ENCODE measurements around the gene CCDC24.

The CCDC24 gene

GRCh38 chr1:43991476-43992231 is at the start of gene CCDC24:
TSS of gene CCDC24 (plus strand) at chr1:43991599. CDS start at chr1:43991879, 280 bp downstream.
- peak; percentile 91 for DNase-seq (ENCODE audit: low read depth)

GRCh38 chr1:43942411-43942810 is 49.0 kb upstream of the CCDC24 start:
- no peak for DNase-seq (ENCODE audit: low read depth)

GRCh38 chr1:43944860-43945259 is 46.5 kb upstream of the CCDC24 start:
- no peak for DNase-seq (ENCODE audit: low read depth)

GRCh38 chr1:43945674-43946235 is 45.6 kb upstream of the CCDC24 start:
- DNase-seq (ENCODE audit: low read depth): no peak

DNA sequence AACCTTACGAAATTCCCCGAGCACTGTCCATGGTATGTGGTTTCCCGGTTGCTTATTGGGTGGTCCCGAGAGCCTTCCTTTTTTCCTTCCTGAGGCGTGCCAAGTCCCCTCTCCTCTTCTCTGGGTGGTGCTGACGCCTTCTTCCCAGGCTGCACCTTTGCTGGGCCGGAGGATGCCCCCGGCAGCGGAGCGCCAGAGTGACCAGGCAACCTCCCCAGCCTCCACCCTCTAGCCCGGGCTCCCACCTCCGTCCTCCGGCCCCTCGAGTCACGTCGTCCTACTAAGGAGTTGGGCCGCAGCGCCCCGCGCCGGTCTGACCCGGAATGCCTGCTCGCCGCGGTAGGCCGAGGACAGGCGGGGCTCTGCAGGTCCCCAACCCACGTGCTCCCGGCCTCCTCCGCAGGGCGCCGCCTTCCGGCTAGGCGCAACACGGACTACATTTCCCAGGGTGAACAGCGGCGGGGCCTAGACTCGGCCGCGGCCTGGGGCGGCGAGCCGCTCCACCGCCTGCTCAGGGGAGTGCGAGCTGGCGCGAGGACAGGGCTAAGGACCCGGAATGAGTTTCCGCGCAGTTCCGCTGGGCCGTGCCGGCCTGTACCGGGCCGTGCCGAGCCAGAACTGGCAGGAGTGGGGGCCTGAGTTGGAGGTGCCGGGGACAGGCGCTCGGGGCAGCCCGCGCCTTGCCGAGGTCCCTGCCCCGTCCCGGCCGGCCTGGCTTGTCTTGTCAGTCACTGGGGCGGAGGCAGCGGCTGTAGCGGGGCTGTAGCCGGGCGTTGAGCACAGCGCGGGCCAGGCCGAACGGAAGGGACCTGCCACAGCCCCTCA is 45.0 kb upstream of the CCDC24 start, which contains the start of gene IPO13:
Gene IPO13, plus strand, starts transcription at position 715 of the 825 bp plus-strand sequence. CDS start 651 bp downstream, outside the sequence.
- DNase-seq (ENCODE audit: low read depth): peak; percentile 93

- DNase-seq (ENCODE audit: low read depth): no peak
These were observed 44.1 kb upstream of the CCDC24 start for GRCh38 chr1:43947061-43947873.

DNA sequence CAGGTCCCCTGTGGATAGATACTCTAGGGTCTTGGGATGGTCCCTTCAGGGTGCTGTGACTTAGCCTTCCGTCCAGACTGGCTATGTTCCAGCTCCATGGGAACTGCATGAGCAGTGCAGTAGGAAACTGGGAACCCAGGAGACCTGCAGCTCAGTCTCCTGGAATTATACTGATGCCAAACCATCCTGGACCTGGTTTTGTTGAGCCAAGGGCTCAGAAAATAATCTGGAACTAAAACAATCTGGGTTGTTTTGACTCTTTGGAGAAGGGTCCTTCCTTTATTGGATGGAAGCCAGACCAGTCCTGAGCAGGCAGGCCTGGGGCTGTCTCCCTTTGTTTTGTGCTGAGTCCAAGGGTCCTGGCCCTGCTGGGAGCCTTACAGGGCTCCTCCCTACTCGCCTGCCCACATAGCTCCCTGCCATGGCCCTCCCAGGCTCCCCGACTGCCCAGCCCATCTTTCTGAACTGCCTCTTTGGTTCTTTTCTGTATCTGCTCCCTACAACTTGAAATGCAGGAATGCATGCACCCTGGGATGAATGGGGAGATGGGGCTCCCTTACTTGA is 43.4 kb upstream of the CCDC24 start:
- peak; percentile 31 for DNase-seq (ENCODE audit: low read depth)

GRCh38 chr1:43949678-43950077 is 41.7 kb upstream of the CCDC24 start:
- no peak for DNase-seq (ENCODE audit: low read depth)

DNA sequence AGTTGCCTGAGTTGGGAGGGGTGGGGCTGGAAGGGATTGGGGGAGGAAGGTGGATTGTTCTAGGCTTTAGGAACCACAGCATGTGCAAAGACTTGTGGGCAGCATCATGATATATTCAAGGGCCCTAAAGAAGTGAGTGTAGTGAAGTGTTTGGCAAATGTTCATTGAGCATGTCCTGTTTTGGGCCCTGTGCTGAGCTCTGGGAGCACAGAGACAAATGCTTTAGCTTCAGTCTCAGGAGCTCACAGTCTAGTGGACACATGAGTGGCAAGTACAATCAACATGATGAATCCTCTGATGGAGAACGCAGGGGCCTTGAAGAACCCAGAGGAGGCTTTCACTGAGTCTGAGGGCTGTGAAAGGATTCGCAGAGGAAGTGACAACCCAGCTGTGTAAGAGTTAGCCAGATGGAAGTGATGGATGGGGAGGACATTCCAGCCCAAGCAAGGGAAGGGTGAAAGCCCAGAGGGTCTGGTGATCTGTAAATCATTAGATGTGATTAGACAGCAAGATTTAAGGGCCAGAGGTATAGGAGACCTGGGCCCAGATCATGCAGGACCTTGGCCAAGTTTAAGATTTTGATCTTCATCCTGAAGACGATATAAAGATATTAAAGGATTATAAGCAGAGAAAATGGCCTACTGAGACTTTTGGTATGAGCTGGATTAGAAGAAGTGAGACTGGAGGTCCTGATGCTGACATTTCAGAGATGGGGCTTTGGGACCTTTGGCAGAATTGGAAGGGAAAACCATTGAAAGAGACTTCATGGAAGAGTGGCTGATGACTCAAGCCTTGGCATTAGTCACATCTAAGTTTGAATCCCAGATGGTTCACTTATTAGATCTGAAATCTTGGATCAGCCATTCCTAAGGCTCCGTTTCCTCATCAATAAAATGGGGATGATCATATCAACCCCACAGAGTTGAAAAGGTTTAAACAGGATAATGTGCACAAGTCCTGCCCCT is 40.1 kb upstream of the CCDC24 start:
- DNase-seq (ENCODE audit: low read depth): no peak

- DNase-seq (ENCODE audit: low read depth): no peak
These were observed 38.6 kb upstream of the CCDC24 start for GRCh38 chr1:43952731-43953346.

DNA sequence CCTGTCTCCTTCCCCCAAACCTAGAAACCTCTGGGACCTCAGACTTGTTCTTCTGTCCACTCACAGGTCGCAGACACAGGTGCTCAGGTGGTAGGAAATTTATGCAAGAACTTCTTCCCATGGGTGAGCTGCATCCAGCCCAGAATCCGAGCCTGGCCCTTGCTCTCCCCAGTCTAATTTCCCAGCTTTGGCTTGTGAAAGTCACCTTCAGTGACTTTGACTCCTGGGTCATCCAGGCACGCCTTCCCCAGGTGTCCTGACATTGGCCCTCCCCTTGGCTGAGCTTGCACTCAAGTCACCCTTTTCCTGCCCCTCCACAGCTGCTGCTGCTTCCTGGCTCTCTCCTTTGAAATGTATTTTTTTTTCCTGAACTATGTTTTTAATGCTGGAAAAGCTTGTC is 38.0 kb upstream of the CCDC24 start:
- DNase-seq (ENCODE audit: low read depth): no peak

- DNase-seq (ENCODE audit: low read depth): no peak
These were observed 37.4 kb upstream of the CCDC24 start for GRCh38 chr1:43954036-43954435.

- DNase-seq (ENCODE audit: low read depth): no peak
These were observed 35.2 kb upstream of the CCDC24 start for GRCh38 chr1:43956234-43956633.

GRCh38 chr1:43957407-43958040 is 33.9 kb upstream of the CCDC24 start:
- DNase-seq (ENCODE audit: low read depth): no peak

DNA sequence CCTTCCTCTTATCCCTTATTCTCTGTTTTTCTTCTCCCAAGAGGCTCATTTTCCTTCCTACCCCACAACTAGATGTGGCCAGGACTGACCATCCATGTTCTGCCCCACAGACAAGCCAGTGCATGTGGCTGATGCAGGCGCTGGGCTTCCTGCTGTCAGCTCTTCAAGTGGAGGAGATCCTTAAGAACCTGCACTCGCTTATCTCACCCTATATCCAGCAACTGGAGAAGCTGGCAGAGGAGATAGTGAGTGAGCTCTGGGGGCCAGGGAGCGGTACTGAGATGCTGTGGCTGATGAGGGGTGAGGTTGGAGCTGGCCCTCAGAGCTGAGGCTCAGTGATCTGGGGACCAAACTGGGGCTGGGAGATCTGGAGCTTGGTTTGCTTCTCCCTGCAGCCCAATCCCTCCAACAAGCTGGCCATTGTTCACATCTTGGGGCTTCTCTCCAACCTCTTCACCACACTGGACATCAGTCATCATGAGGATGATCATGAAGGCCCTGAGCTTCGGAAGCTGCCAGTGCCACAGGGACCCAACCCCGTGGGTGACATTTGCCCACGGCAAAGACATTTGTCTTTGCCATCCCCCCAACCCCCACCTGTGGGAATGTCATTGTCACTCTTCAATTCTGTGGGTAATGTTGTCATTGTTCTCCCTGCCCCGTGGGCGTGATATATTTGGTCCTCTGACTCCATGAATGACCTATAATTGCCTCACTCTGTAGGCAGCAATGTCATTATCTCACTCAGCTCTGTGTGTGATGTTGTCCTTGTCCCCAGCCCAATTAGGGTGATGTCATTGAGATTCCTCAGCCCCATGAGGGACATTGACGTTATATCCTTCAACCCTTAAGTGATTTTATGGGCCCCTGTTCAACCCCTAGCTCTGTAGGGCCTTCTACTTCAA is 32.8 kb upstream of the CCDC24 start:
- no peak for DNase-seq (ENCODE audit: low read depth)

GRCh38 chr1:43960798-43961197 is 30.6 kb upstream of the CCDC24 start:
- no peak for DNase-seq (ENCODE audit: low read depth)

GRCh38 chr1:43961692-43962091 is 29.7 kb upstream of the CCDC24 start:
- no peak for DNase-seq (ENCODE audit: low read depth)

DNA sequence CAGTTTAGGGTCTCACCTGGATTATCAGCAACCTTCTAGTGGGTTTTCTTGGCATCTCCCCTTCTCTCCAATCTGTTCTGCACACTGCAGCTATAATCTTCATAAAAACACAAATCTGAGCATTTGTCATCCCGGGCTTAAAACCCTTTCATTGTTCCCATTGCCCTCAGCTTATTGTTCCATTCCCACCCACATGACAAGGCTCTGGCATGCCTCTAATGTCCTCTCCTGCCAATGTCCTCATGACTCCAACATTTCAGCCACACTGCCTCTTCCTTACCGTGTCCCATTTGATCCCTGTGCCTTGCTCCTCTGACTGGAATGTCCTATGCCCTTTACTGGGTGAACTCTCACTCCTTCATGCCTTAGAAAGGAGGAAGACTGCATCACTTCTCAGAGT is 29.1 kb upstream of the CCDC24 start:
- no peak for DNase-seq (ENCODE audit: low read depth)
